OCI-LY1 (cell line): ENCODE measurements around the gene CSRNP2.
"Not testable (repeated sequence)": the region's sequence is repeated elsewhere in the genome, so short reads cannot be mapped to it uniquely, and the experiment has no call there.

ENCODE experiments used
- H2AFZ ChIP-seq: fragments of 200-600 bp; sonication (generic), shearing (Covaris generic); 2 replicates; pipeline ENCODE4 v1.6.0; 2014; ENCODE audit warnings: antibody characterized with exemption, mild to moderate bottlenecking, low read length
- H3F3A ChIP-seq: fragments of 200-600 bp; sonication (generic), shearing (Covaris generic); 2 replicates; pipeline ENCODE4 v1.6.0; 2014; ENCODE audit warnings: mild to moderate bottlenecking, antibody characterized with exemption, low read length, moderate library complexity; ENCODE audit not compliant: insufficient read depth
- H3K27ac ChIP-seq: fragments of 200-600 bp; sonication (generic); 2 replicates; pipeline ENCODE4 v1.5.1; 2014; ENCODE audit warnings: low read length, mixed run types, mild to moderate bottlenecking, low read depth; ENCODE audit not compliant: poor library complexity, severe bottlenecking
- H3K27me3 ChIP-seq: fragments of 200-600 bp; sonication (generic); 2 replicates; pipeline ENCODE4 v1.6.0; 2014; ENCODE audit warnings: antibody characterized with exemption, mild to moderate bottlenecking, low read length, moderate library complexity; ENCODE audit not compliant: insufficient read depth
- H3K36me3 ChIP-seq: fragments of 200-600 bp; sonication (generic); 2 replicates; pipeline ENCODE4 v1.6.1; 2014; ENCODE audit warnings: mild to moderate bottlenecking, antibody characterized with exemption, low read length, moderate library complexity, mixed read lengths; ENCODE audit not compliant: insufficient read depth
- H3K4me1 ChIP-seq: fragments of 200-600 bp; sonication (generic); 2 replicates; pipeline ENCODE4 v1.5.1; 2014; ENCODE audit warnings: mild to moderate bottlenecking, low read length, moderate library complexity; ENCODE audit not compliant: insufficient read depth, severe bottlenecking
- H3K4me2 ChIP-seq: fragments of 200-600 bp; sonication (generic), shearing (Covaris generic); 2 replicates; pipeline ENCODE4 v1.6.1; 2014; ENCODE audit warnings: low read length
- H3K4me3 ChIP-seq: fragments of 200-600 bp; sonication (generic); 2 replicates; pipeline ENCODE4 v1.5.1; 2014; ENCODE audit warnings: low read length, low read depth, mild to moderate bottlenecking, mixed read lengths; ENCODE audit not compliant: poor library complexity, severe bottlenecking
- H3K79me2 ChIP-seq: fragments of 200-600 bp; shearing (Covaris generic); 2 replicates; pipeline ENCODE4 v1.6.1; 2016; ENCODE audit warnings: mixed run types, low read length, mixed read lengths; ENCODE audit not compliant: insufficient read depth
- H3K9ac ChIP-seq: fragments of 200-600 bp; sonication (generic), shearing (Covaris generic); 2 replicates; pipeline ENCODE4 v1.6.1; 2014; ENCODE audit warnings: mild to moderate bottlenecking, low read length, mixed read lengths
- H3K9me2 ChIP-seq: fragments of 200-600 bp; sonication (generic), shearing (Covaris generic); 2 replicates; pipeline ENCODE4 v1.6.1; 2014; ENCODE audit warnings: low read depth, mild to moderate bottlenecking, low read length, mixed read lengths
- H3K9me3 ChIP-seq: fragments of 200-600 bp; shearing (Covaris generic); 2 replicates; pipeline ENCODE4 v1.6.1; 2014; ENCODE audit warnings: low read length, mixed read lengths
- H4K20me1 ChIP-seq: fragments of 200-600 bp; sonication (generic), shearing (Covaris generic); 2 replicates; pipeline ENCODE4 v1.6.0; 2016; ENCODE audit warnings: mild to moderate bottlenecking, low read length; ENCODE audit not compliant: insufficient read depth
- EZH2 ChIP-seq: fragments of 200-600 bp; sonication (generic), shearing (Covaris generic); IDR thresholded peaks from 2 replicates; pipeline ENCODE4 v1.8.0; 2017; ENCODE audit warnings: borderline replicate concordance, mixed run types, mild to moderate bottlenecking, antibody characterized with exemption, low read length, moderate library complexity, mixed read lengths
- TF ChIP-seq, protein P1 (sequence below): fragments of 200-600 bp; sonication (generic), shearing (Covaris generic); IDR thresholded peaks from 2 replicates; pipeline ENCODE4 v1.5.1; 2017; ENCODE audit warnings: mild to moderate bottlenecking, antibody characterized with exemption, low read length, moderate library complexity, mixed read lengths

The CSRNP2 gene

DNA sequence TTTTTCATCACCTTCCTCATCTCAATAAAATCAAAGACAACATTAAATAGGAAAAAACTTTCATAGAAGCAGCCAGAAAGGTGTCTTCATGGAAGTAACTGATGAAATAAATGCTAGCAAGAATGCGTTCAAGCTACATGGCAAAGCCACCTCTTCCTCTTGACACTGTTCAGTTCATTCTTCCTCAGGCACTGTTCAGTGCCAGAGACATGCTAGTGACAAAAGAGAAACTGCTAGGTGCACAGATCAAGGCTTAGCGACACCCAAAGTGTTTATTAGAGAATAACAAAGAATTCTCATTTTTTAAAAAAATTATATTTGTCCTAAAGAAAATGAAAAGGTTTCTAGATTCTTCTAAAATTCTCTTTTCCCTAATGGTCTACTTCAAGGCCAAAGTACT, 64.4 kb downstream of the CSRNP2 start:
- no peak overlapping the region for H3K4me3 ChIP-seq
- H3K36me3 ChIP-seq, result 0 out of 2 replicates have a peak, but pooled peaks cover 1% of the 10 kb centered on the region
- H3K27ac ChIP-seq, result peak overlapping the region; percentile 33
- TF ChIP-seq, protein P1, sequence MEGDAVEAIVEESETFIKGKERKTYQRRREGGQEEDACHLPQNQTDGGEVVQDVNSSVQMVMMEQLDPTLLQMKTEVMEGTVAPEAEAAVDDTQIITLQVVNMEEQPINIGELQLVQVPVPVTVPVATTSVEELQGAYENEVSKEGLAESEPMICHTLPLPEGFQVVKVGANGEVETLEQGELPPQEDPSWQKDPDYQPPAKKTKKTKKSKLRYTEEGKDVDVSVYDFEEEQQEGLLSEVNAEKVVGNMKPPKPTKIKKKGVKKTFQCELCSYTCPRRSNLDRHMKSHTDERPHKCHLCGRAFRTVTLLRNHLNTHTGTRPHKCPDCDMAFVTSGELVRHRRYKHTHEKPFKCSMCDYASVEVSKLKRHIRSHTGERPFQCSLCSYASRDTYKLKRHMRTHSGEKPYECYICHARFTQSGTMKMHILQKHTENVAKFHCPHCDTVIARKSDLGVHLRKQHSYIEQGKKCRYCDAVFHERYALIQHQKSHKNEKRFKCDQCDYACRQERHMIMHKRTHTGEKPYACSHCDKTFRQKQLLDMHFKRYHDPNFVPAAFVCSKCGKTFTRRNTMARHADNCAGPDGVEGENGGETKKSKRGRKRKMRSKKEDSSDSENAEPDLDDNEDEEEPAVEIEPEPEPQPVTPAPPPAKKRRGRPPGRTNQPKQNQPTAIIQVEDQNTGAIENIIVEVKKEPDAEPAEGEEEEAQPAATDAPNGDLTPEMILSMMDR, result no peak
- TF ChIP-seq EZH2, result no peak
- H4K20me1 ChIP-seq, result no peaks in the 10 kb centered on the region
- peaks cover 75% of the 10 kb centered on the region for H3K79me2 ChIP-seq
- no peaks in the 10 kb centered on the region for H3K9me3 ChIP-seq
- H3K9me2 ChIP-seq, result no peaks in the 10 kb centered on the region
- peaks cover 38% of the 10 kb centered on the region for H3K4me1 ChIP-seq
- H3K9ac ChIP-seq, result no peak overlapping the region
- no peaks in the 10 kb centered on the region for H3K27me3 ChIP-seq
- no peaks in the 10 kb centered on the region for H3F3A ChIP-seq
- no peak overlapping the region for H3K4me2 ChIP-seq
- no peak overlapping the region for H2AFZ ChIP-seq

DNA sequence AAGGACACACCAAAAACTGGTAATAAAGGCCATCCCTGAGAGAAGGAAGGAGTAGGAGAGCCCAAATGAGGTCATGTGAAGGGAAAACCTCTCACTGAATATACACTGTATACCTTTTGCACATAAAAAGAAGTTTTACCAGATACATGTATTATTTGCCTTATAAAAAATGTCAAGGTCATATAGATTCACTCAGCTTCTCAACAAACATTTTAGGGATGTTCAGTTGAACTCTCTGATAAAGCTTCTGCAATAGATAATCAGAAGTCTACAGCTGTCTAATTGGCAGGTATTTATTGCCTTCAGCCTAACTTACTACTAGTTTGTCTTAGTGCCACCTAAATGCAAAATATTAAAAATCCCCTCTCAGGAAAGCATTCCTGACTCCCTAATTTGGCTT, 65.9 kb downstream of the CSRNP2 start:
- Histone ChIP-seq H3K4me1 (peaks cover 36% of the 10 kb centered on the region), H3K79me2 (peaks cover 60% of the 10 kb centered on the region)
- TF ChIP-seq EZH2, result no peak
- TF ChIP-seq, protein P1, result no peak

DNA sequence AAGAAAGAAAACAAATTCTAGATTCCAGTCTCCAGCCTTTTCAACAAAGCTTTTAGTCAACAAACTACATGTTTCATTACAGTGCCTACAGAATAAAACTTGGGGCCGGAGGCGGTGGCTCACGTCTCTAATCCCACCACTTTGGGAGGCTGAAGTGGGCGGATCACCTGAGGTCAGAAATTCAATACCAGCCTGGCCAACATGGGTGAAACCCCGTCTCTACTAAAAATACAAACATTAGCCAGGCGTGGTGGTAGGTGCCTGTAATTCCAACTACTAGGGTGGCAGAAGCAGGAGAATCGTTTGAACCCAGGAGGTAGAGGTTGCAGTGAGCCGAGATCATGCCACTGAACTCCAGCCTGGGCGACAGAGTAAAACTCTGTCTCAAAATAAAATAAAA, 68.9 kb downstream of the CSRNP2 start:
- not testable (repeated sequence) for H3K9me2 ChIP-seq, H3K9ac ChIP-seq, H3K9me3 ChIP-seq, H3K4me1 ChIP-seq, H4K20me1 ChIP-seq, H3K4me2 ChIP-seq, H2AFZ ChIP-seq, H3K4me3 ChIP-seq, H3F3A ChIP-seq, H3K36me3 ChIP-seq, H3K27me3 ChIP-seq, H3K27ac ChIP-seq
- peaks cover 36% of the 10 kb centered on the region for H3K79me2 ChIP-seq

More for the DNA sequence above, 65.9 kb downstream of the CSRNP2 start:
- no peak overlapping the region for H3K27ac ChIP-seq
- no peaks in the 10 kb centered on the region for H4K20me1 ChIP-seq
- H3K9me2 ChIP-seq, result no peaks in the 10 kb centered on the region
- H3K4me2 ChIP-seq, result no peak overlapping the region
- H3K4me3 ChIP-seq, result no peak overlapping the region
- H3K27me3 ChIP-seq, result no peaks in the 10 kb centered on the region
- H3K9me3 ChIP-seq, result no peaks in the 10 kb centered on the region
- H3F3A ChIP-seq, result no peaks in the 10 kb centered on the region
- no peak overlapping the region for H3K9ac ChIP-seq
- no peak overlapping the region for H2AFZ ChIP-seq
- H3K36me3 ChIP-seq, result no peaks in the 10 kb centered on the region

DNA sequence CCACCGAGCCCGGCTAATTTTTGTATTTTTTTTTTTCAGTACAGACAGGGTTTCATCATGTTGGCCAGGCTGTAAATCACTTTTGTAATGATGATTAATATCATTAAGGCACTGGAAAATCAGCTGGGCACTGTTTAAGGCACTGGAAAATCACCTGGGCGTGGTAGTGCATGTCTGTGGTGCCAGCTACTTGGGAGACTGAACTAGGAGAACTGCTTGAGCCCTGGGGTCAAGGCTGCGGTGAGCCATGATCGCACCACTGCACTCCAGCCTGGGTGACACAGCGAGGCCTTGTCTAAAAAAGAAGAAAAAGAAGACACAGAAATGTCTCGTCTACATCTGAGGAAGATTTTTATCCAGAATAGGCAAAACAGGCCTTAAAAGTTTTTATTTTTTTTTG, 70.0 kb downstream of the CSRNP2 start:
- Histone ChIP-seq H3K4me2 (no peak overlapping the region), H3K9ac (no peak overlapping the region), H3K27ac (no peak overlapping the region), H3K9me2 (no peaks in the 10 kb centered on the region), H3K36me3 (peaks cover under 1% of the 10 kb centered on the region; the same call in 1 of the 2 replicates), H3K79me2 (peaks cover 27% of the 10 kb centered on the region), H3K4me3 (no peak overlapping the region), H3F3A (no peaks in the 10 kb centered on the region), H2AFZ (no peak overlapping the region), H3K27me3 (no peaks in the 10 kb centered on the region), H3K9me3 (no peaks in the 10 kb centered on the region), H3K4me1 (peaks cover 12% of the 10 kb centered on the region), H4K20me1 (no peaks in the 10 kb centered on the region)
- TF ChIP-seq, protein P1, result no peak
- no peak for TF ChIP-seq EZH2
